ENCODE measurements around the gene KIF26B. TPM values are rescaled to one million over a fixed set of nuclear protein-coding genes. Genes with fewer than 3 reads are reported as not detected.

The KIF26B gene
- total RNA-seq, 5 donors from 2014 or later (not counting 1 experiment from before 2014, with no cell fraction given) = 0.03 to 0.06 (median 0.05) TPM; not detected in 2

GRCh38 chr1:245205864-245206263 is 51.1 kb downstream of the KIF26B start:
- Mint-ChIP-seq H3K9me3 (peaks cover 6 to 16% (median 15%) of the 10 kb centered on the region in 3 donors), H3K27ac (no peak overlapping the region), H3K27me3 (peaks cover 3 to 6% of the 10 kb centered on the region in 2 donors), H3K36me3 (no peaks in the 10 kb centered on the region), H3K4me3 (no peak overlapping the region), H3K4me1 (no peaks in the 10 kb centered on the region)
- Histone ChIP-seq H3K27ac (ENCODE audit: low read length) (no peak overlapping the region), H3K4me3 (ENCODE audit: control insufficient read depth in 1 of 2, extremely low read depth in 1 of 2, low read length in 1 of 2) (no peak overlapping the region), H3K27me3 (replicated peaks in 1 of 2; ENCODE audit: control insufficient read depth in 2 of 2, extremely low read depth in 1 of 2, insufficient read depth in 2 of 2, low read length in 1 of 2) (peaks cover 0 to 2% of the 10 kb centered on the region in 2 experiments), H3K36me3 (ENCODE audit: control insufficient read depth in 2 of 2, extremely low read depth in 1 of 2, insufficient read depth in 1 of 2, low read length in 1 of 2) (no peaks in the 10 kb centered on the region), H3K9me3 (peaks cover 4% of the 10 kb centered on the region), H3K4me1 (ENCODE audit: control insufficient read depth in 1 of 2, extremely low read depth in 1 of 2, insufficient read depth in 2 of 2, low read length in 2 of 2) (no peaks in the 10 kb centered on the region)
- ATAC-seq (replicated peaks in 1 of 4) = no peak
- CTCF ChIA-PET = no interaction called here
- no peak for DNase-seq
- 80% methylated on average over 1 of the region's 1 CpG for WGBS (ENCODE audit: insufficient coverage)
- POLR2A ChIA-PET = no interaction called here

DNA sequence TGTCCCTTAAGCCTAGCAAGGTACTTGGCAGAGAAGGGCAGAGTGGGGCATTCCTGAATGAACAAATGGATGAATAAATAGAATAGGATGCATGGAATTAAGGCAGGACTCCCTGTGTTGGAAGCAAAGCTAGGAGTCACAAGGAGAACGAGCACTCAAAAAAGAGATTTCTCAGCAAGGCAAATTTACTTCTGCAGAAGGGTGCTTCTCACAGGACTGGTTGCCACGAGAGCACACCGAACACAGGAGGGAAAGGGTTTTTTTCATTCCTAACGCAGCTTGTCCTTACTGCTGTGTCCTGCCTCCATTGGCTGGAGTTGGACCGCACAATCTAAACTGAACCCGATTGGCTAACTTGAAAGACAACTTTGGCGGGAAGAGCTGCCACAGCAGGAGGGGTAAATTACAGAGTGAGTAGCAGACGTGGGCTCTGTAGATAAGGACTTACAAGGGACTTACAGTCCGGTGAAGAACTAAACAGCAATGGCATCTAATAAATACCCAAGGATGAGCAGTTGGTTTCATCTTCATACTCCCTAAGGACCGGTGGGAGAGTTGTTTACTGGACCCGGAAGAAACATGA is 52.4 kb downstream of the KIF26B start:
- H3K27me3 ChIP-seq (replicated peaks in 1 of 2; ENCODE audit: control insufficient read depth in 2 of 2, extremely low read depth in 1 of 2, insufficient read depth in 2 of 2, low read length in 1 of 2) = peaks cover 0 to 2% of the 10 kb centered on the region in 2 experiments
- H3K27ac Mint-ChIP-seq = no peak overlapping the region
- DNase-seq = no peak
- no peaks in the 10 kb centered on the region for H3K36me3 Mint-ChIP-seq
- H3K36me3 ChIP-seq (ENCODE audit: control insufficient read depth in 2 of 2, extremely low read depth in 1 of 2, insufficient read depth in 1 of 2, low read length in 1 of 2) = no peaks in the 10 kb centered on the region
- no peaks in the 10 kb centered on the region for H3K4me1 Mint-ChIP-seq
- no peak overlapping the region for H3K4me3 ChIP-seq (ENCODE audit: control insufficient read depth in 1 of 2, extremely low read depth in 1 of 2, low read length in 1 of 2)
- H3K9me3 Mint-ChIP-seq = peaks cover 6 to 16% (median 15%) of the 10 kb centered on the region in 3 donors
- ChIA-PET POLR2A (no interaction called here), CTCF (no interaction called here)
- WGBS (ENCODE audit: insufficient coverage) = 87% methylated on average over 5 of the region's 11 CpGs
- H3K4me1 ChIP-seq (ENCODE audit: control insufficient read depth in 1 of 2, extremely low read depth in 1 of 2, insufficient read depth in 2 of 2, low read length in 2 of 2) = no peaks in the 10 kb centered on the region
- H3K27ac ChIP-seq (ENCODE audit: low read length) = no peak overlapping the region
- H3K4me3 Mint-ChIP-seq = no peak overlapping the region
- H3K9me3 ChIP-seq = peaks cover 4% of the 10 kb centered on the region
- no peak for ATAC-seq (replicated peaks in 1 of 4)
- H3K27me3 Mint-ChIP-seq = peaks cover 0 to 2% of the 10 kb centered on the region in 2 donors

DNA sequence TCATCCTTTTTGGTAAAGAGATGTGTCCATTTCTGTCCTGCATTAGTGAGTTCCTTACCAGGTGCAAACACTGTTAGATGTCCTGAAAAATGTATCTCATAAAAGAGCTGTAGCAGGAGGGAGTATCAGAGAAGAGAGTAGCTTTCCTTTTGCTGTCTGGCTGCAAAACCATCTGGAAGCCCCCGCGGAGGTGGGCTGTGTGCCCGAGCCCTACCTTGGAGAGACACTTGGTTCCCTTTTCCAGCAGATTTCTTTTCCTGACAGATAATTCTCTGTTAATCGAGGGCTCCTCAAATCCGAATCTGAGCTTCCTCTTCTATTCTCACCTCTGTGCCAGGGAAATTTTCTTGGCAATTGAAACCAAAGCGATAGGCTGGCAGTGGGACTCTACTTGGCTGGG is 53.0 kb downstream of the KIF26B start:
- ChIA-PET CTCF (no interaction called here), POLR2A (no interaction called here)
- no peak overlapping the region for H3K27ac ChIP-seq (ENCODE audit: low read length)
- Mint-ChIP-seq H3K4me3 (no peak overlapping the region), H3K27me3 (no peaks in the 10 kb centered on the region), H3K36me3 (no peaks in the 10 kb centered on the region), H3K27ac (no peak overlapping the region), H3K4me1 (no peaks in the 10 kb centered on the region), H3K9me3 (peaks cover 6 to 16% (median 15%) of the 10 kb centered on the region in 3 donors)
- H3K9me3 ChIP-seq = peaks cover 4% of the 10 kb centered on the region
- DNase-seq (no peak), ATAC-seq (replicated peaks in 1 of 4) (no peak)
- no peaks in the 10 kb centered on the region for H3K4me1 ChIP-seq (ENCODE audit: control insufficient read depth in 1 of 2, extremely low read depth in 1 of 2, insufficient read depth in 2 of 2, low read length in 2 of 2)
- WGBS (ENCODE audit: insufficient coverage) = no CpG with 5 or more reads among the region's 6 CpGs
- H3K4me3 ChIP-seq (ENCODE audit: control insufficient read depth in 1 of 2, extremely low read depth in 1 of 2, low read length in 1 of 2) = no peak overlapping the region
- no peaks in the 10 kb centered on the region for H3K36me3 ChIP-seq (ENCODE audit: control insufficient read depth in 2 of 2, extremely low read depth in 1 of 2, insufficient read depth in 1 of 2, low read length in 1 of 2)
- peaks cover 0 to 2% of the 10 kb centered on the region in 2 experiments for H3K27me3 ChIP-seq (replicated peaks in 1 of 2; ENCODE audit: control insufficient read depth in 2 of 2, extremely low read depth in 1 of 2, insufficient read depth in 2 of 2, low read length in 1 of 2)

DNA sequence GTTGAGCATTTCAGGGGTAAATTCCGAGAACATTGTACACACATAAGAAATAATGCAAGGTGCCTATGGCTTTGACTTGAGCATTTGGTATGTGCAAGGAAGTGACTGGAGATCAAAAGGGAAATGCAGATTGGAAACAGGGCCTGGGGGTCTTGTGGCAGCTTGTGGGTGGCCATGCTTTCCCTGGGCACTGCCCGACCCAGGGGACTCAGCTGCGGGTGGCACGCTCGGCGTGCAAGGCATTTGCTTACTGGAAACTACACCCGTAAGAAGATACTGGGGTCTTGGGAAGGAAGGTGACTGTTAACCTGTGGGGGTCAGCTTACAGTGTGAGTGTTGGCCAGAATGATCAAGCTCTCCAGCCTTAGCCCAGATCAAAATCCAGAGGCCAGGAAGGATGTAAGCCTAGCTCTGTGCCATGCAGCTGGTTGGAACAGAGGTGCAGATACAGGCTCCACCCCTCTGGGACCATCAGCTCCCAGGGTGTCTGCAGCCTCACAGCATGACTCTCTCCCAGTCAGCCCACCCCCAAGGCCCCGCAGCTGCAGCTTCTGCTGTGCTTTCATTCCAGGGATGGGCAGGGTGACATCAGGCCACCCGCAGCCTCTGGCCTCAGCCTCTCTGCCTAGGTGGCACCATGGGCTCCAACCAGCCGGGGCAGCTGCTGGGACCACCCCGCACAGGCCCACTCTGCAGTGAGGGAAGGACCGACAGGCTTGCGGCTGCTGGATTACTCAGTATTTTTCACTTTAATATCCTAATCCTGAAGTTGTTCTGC is 55.1 kb downstream of the KIF26B start:
- DNase-seq (no peak), ATAC-seq (replicated peaks in 1 of 4) (no peak)
- Histone ChIP-seq H3K9me3 (peaks cover 4% of the 10 kb centered on the region), H3K4me3 (ENCODE audit: control insufficient read depth in 1 of 2, extremely low read depth in 1 of 2, low read length in 1 of 2) (no peak overlapping the region), H3K27ac (ENCODE audit: low read length) (no peak overlapping the region), H3K36me3 (ENCODE audit: control insufficient read depth in 2 of 2, extremely low read depth in 1 of 2, insufficient read depth in 1 of 2, low read length in 1 of 2) (no peaks in the 10 kb centered on the region), H3K4me1 (ENCODE audit: control insufficient read depth in 1 of 2, extremely low read depth in 1 of 2, insufficient read depth in 2 of 2, low read length in 2 of 2) (no peaks in the 10 kb centered on the region), H3K27me3 (replicated peaks in 1 of 2; ENCODE audit: control insufficient read depth in 2 of 2, extremely low read depth in 1 of 2, insufficient read depth in 2 of 2, low read length in 1 of 2) (no peaks in the 10 kb centered on the region)
- H3K27ac Mint-ChIP-seq = no peak overlapping the region
- H3K36me3 Mint-ChIP-seq = no peaks in the 10 kb centered on the region
- ChIA-PET POLR2A (no interaction called here), CTCF (interaction anchor here in 1 of 2 donors (0.6 kb wide), 1 partner anchor 57 kb away, joined by 3 read pairs; no protein-coding TSS in a partner anchor)
- no peaks in the 10 kb centered on the region for H3K27me3 Mint-ChIP-seq
- 96% methylated on average over 8 of the region's 13 CpGs for WGBS (ENCODE audit: insufficient coverage)
- H3K9me3 Mint-ChIP-seq = peaks cover 6 to 16% (median 15%) of the 10 kb centered on the region in 3 donors
- no peaks in the 10 kb centered on the region for H3K4me1 Mint-ChIP-seq
- H3K4me3 Mint-ChIP-seq = no peak overlapping the region

- peaks cover 0 to 3% of the 10 kb centered on the region in 2 experiments for H3K27me3 ChIP-seq (replicated peaks in 1 of 2; ENCODE audit: control insufficient read depth in 2 of 2, extremely low read depth in 1 of 2, insufficient read depth in 2 of 2, low read length in 1 of 2)
- POLR2A ChIA-PET = no interaction called here
- CTCF ChIA-PET = no interaction called here
- Mint-ChIP-seq H3K4me3 (no peak overlapping the region), H3K27ac (no peak overlapping the region), H3K27me3 (no peaks in the 10 kb centered on the region), H3K4me1 (no peaks in the 10 kb centered on the region), H3K36me3 (no peaks in the 10 kb centered on the region), H3K9me3 (peaks cover 6 to 13% (median 10%) of the 10 kb centered on the region in 3 donors)
- peak in 1 of 4 experiments; percentile 12 for ATAC-seq (replicated peaks in 1 of 4)
- no peak overlapping the region for H3K27ac ChIP-seq (ENCODE audit: low read length)
- H3K9me3 ChIP-seq = peaks cover 4% of the 10 kb centered on the region
- 83% methylated on average over 10 of the region's 11 CpGs for WGBS (ENCODE audit: insufficient coverage)
- no peaks in the 10 kb centered on the region for H3K4me1 ChIP-seq (ENCODE audit: control insufficient read depth in 1 of 2, extremely low read depth in 1 of 2, insufficient read depth in 2 of 2, low read length in 2 of 2)
- no peaks in the 10 kb centered on the region for H3K36me3 ChIP-seq (ENCODE audit: control insufficient read depth in 2 of 2, extremely low read depth in 1 of 2, insufficient read depth in 1 of 2, low read length in 1 of 2)
- no peak for DNase-seq
- no peak overlapping the region for H3K4me3 ChIP-seq (ENCODE audit: control insufficient read depth in 1 of 2, extremely low read depth in 1 of 2, low read length in 1 of 2)
Observed at GRCh38 chr1:245211035-245211749, 56.4 kb downstream of the KIF26B start.

GRCh38 chr1:245211761-245212160 is 57.0 kb downstream of the KIF26B start:
- H3K4me3 Mint-ChIP-seq = no peak overlapping the region
- Histone ChIP-seq H3K4me1 (ENCODE audit: control insufficient read depth in 1 of 2, extremely low read depth in 1 of 2, insufficient read depth in 2 of 2, low read length in 2 of 2) (no peaks in the 10 kb centered on the region), H3K4me3 (ENCODE audit: control insufficient read depth in 1 of 2, extremely low read depth in 1 of 2, low read length in 1 of 2) (no peak overlapping the region), H3K27me3 (replicated peaks in 1 of 2; ENCODE audit: control insufficient read depth in 2 of 2, extremely low read depth in 1 of 2, insufficient read depth in 2 of 2, low read length in 1 of 2) (peaks cover 0 to 3% of the 10 kb centered on the region in 2 experiments), H3K9me3 (peaks cover 2% of the 10 kb centered on the region), H3K36me3 (ENCODE audit: control insufficient read depth in 2 of 2, extremely low read depth in 1 of 2, insufficient read depth in 1 of 2, low read length in 1 of 2) (no peaks in the 10 kb centered on the region), H3K27ac (ENCODE audit: low read length) (no peak overlapping the region)
- no peaks in the 10 kb centered on the region for H3K27me3 Mint-ChIP-seq
- CTCF ChIA-PET = no interaction called here
- DNase-seq (no peak), ATAC-seq (replicated peaks in 1 of 4) (no peak)
- H3K36me3 Mint-ChIP-seq = no peaks in the 10 kb centered on the region
- no peaks in the 10 kb centered on the region for H3K4me1 Mint-ChIP-seq
- H3K27ac Mint-ChIP-seq = no peak overlapping the region
- POLR2A ChIA-PET = no interaction called here
- H3K9me3 Mint-ChIP-seq = peaks cover 5 to 9% (median 6%) of the 10 kb centered on the region in 3 donors
- 100% methylated on average over 2 of the region's 10 CpGs for WGBS (ENCODE audit: insufficient coverage)
